Neural crest cell (in vitro differentiated cells): Measurements from ENCODE around the gene SUCLG2. TPM values are rescaled to one million over a fixed set of nuclear protein-coding genes. Genes with fewer than 3 reads are reported as not detected.

Experiments used
- DNase-seq: peaks from one replicate; pipeline ENCODE4 v3.0.0; 2021; ENCODE audit warnings: low read depth, mixed read lengths, low spot score
- H3K27ac Mint-ChIP-seq: one replicate; pipeline ENCODE4 v1.8.0; 2021; ENCODE audit warnings: mild to moderate bottlenecking, mixed read lengths; ENCODE audit not compliant: unreplicated experiment
- H3K27me3 Mint-ChIP-seq: 2 replicates; pipeline ENCODE4 v1.8.0; 2021; ENCODE audit warnings: low read depth, mild to moderate bottlenecking, mixed read lengths
- H3K36me3 Mint-ChIP-seq: 2 replicates; pipeline ENCODE4 v1.8.0; 2021; ENCODE audit warnings: low read depth, mild to moderate bottlenecking, mixed read lengths
- H3K4me1 Mint-ChIP-seq: 2 replicates; pipeline ENCODE4 v1.8.0; 2021; ENCODE audit warnings: mixed read lengths
- H3K4me3 Mint-ChIP-seq: one replicate; pipeline ENCODE4 v1.8.0; 2021; ENCODE audit warnings: mild to moderate bottlenecking, mixed read lengths
- H3K9me3 Mint-ChIP-seq: 2 replicates; pipeline ENCODE4 v1.8.0; 2021; ENCODE audit warnings: mixed read lengths
- CTCF ChIP-seq: fragments of 200-600 bp; sonication (generic); conservative IDR thresholded peaks from 2 replicates; pipeline ENCODE4 v1.5.0; 2021; ENCODE audit warnings: antibody characterized with exemption, mild to moderate bottlenecking
- total RNA-seq: library from RNA; stranded (reverse); gene quantifications from 2 replicates; pipeline ENCODE4 v1.2.1, GENCODE V29; 2021

The SUCLG2 gene
- total RNA-seq, 1 donor from 2014 or later: 36.4 TPM

- H3K4me1 Mint-ChIP-seq: no peaks in the 10 kb centered on the region
- H3K4me3 Mint-ChIP-seq: no peak overlapping the region
- no peak overlapping the region for H3K27ac Mint-ChIP-seq
- no peak for TF ChIP-seq CTCF
- peaks cover 23% of the 10 kb centered on the region for H3K36me3 Mint-ChIP-seq
- no peak for DNase-seq
- H3K27me3 Mint-ChIP-seq: no peaks in the 10 kb centered on the region
- peaks cover 9% of the 10 kb centered on the region for H3K9me3 Mint-ChIP-seq
Measured at GRCh38 chr3:67478423-67478822, 176.0 kb downstream of the SUCLG2 start.

- DNase-seq: no peak
- Mint-ChIP-seq H3K27me3 (no peaks in the 10 kb centered on the region), H3K27ac (no peak overlapping the region), H3K4me1 (no peaks in the 10 kb centered on the region), H3K4me3 (no peak overlapping the region), H3K9me3 (peaks cover 9% of the 10 kb centered on the region), H3K36me3 (peaks cover 15% of the 10 kb centered on the region)
- no peak for TF ChIP-seq CTCF
Measured at GRCh38 chr3:67474311-67474710, 180.1 kb downstream of the SUCLG2 start.

GRCh38 chr3:67472674-67473201 lies 181.7 kb downstream of the SUCLG2 start:
- Mint-ChIP-seq H3K27me3 (no peaks in the 10 kb centered on the region), H3K4me3 (no peak overlapping the region), H3K4me1 (no peaks in the 10 kb centered on the region), H3K27ac (no peak overlapping the region), H3K36me3 (peaks cover 13% of the 10 kb centered on the region), H3K9me3 (peaks cover 6% of the 10 kb centered on the region)
- DNase-seq: no peak
- TF ChIP-seq CTCF: no peak

GRCh38 chr3:67470207-67470606 lies 184.2 kb downstream of the SUCLG2 start:
- no peaks in the 10 kb centered on the region for H3K9me3 Mint-ChIP-seq
- no peak overlapping the region for H3K27ac Mint-ChIP-seq
- no peaks in the 10 kb centered on the region for H3K27me3 Mint-ChIP-seq
- DNase-seq: no peak
- peaks cover 5% of the 10 kb centered on the region for H3K4me1 Mint-ChIP-seq
- no peak for TF ChIP-seq CTCF
- no peak overlapping the region for H3K4me3 Mint-ChIP-seq
- H3K36me3 Mint-ChIP-seq: peaks cover 4% of the 10 kb centered on the region

GRCh38 chr3:67468511-67468910 lies 185.9 kb downstream of the SUCLG2 start:
- Mint-ChIP-seq H3K4me3 (no peak overlapping the region), H3K4me1 (peaks cover 13% of the 10 kb centered on the region), H3K27me3 (no peaks in the 10 kb centered on the region), H3K27ac (no peak overlapping the region), H3K36me3 (peaks cover 4% of the 10 kb centered on the region), H3K9me3 (no peaks in the 10 kb centered on the region)
- no peak for DNase-seq
- TF ChIP-seq CTCF: no peak

- no peak for DNase-seq
- peaks cover 16% of the 10 kb centered on the region for H3K4me1 Mint-ChIP-seq
- H3K36me3 Mint-ChIP-seq: no peaks in the 10 kb centered on the region
- H3K27me3 Mint-ChIP-seq: no peaks in the 10 kb centered on the region
- no peak overlapping the region for H3K27ac Mint-ChIP-seq
- H3K4me3 Mint-ChIP-seq: no peak overlapping the region
- H3K9me3 Mint-ChIP-seq: no peaks in the 10 kb centered on the region
- TF ChIP-seq CTCF: no peak
Measured at GRCh38 chr3:67463656-67464055, 190.8 kb downstream of the SUCLG2 start.
